Stimulated activated CD4-positive, alpha-beta T cell treated with anti-CD3 and anti-CD28 coated beads, Interleukin-2, amount 100 ng/mL, for 48 hours (primary cell): ENCODE data around the gene PPIL1.
"Not testable (repeated sequence)": the region's sequence is repeated elsewhere in the genome, so short reads cannot be mapped to it uniquely, and the experiment has no call there.

Experiments
- DNase-seq, 2 donors: peaks; one replicate each; pipeline ENCODE4 v3.0.0-alpha.2; 2020

Gene PPIL1

DNA sequence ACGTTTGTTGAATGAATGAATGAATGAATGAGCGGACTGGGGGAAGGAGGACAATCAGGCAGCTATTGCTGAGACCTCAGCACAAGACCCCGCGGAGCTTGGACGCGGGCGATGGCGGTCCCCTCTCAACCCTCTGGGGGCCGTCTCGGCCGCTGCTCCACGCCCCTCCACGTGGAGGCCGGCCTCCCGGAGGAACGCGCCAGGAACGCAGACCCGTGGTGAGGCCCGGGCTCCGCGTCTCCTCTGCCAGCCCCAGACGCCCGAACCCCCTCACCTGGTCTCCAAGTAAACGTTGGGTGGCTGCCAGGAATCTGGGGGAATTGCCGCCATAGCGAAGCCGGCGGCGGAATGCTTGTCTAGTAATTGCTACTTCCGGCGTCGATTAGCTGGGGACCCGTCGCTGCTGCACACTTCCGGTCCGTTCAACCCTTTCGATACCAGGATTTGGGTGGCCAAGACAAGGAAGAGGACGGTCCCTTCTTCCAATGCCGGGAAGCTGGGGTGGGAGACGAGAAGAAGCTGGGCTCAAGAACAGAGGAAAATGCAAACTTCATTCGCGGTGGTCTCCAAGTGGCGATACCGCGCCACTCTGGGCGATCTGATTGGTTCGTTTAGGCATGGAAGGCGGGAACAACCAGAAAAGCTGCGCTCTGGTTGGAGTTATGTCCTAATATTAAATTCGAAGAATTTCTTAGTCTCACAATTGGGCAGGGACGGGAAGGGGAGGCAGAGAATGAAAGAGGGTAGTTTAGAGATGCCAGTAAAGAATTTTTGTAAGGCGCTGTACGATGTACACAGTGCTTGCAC, at the start of gene PPIL1:
TSS of gene PPIL1 (minus strand) at position 361 of the 807 bp plus-strand sequence. CDS start at position 330, 31 bp downstream.
- DNase-seq, result peak; percentile 77 to 80

DNA sequence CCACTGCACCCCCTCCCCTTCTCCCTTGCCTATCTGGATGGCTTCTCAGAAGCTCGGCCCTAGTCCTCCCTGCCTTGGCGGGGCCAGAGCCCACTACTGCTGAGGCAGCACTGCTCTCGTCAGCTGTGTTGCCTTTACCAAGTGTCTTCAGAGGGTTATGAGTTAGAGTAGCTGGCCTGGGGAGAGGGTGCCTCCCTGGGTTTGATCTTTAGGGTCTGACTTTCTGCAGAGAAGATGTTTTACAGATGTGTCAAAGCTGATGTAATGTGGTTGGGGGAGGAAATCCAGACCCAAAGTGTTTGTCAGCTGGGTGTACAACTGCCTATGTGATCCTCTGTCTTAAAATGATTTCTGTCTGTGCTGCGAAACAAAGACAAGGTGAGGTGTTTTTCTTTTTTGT, 49.5 kb upstream of the PPIL1 start:
- DNase-seq, result no peak

DNA sequence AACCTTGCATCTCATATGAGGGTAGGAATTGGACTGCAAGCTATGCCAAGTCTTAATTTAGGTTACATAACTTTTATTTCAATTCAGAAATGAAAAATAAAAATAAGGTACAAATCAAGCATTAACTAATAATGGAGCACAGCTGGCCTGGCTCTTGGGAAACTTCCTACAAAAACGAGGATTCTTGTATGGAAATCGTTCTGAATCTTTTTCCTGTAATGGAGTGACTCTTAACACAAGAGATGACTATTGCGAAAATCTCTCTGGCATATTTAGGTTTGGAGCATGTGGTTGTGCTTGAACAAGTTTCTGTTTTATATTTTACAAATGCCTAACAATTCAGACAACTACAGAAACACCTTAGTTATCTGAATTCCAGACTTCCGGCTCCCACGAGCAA, 45.9 kb upstream of the PPIL1 start:
- DNase-seq, result no peak

DNA sequence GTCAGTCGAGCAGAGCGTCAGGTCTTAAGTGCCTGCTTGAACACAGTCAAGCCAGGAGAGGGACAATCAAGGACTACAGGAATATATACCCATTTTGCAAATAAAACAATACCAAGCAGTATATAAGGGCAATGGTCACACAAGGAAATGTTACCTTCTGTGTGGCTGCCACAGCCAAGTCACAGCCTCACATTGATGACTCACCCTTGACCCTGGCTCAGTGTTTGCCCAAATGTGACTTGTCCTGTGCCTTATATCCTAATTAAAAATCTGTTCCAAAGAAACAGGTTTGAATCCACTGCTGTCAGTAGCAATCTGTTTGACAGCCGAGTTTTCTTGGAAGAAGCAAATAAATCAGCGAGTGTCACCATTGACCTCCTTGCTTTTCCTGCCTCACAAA, 45.4 kb upstream of the PPIL1 start:
- DNase-seq, result no peak

DNA sequence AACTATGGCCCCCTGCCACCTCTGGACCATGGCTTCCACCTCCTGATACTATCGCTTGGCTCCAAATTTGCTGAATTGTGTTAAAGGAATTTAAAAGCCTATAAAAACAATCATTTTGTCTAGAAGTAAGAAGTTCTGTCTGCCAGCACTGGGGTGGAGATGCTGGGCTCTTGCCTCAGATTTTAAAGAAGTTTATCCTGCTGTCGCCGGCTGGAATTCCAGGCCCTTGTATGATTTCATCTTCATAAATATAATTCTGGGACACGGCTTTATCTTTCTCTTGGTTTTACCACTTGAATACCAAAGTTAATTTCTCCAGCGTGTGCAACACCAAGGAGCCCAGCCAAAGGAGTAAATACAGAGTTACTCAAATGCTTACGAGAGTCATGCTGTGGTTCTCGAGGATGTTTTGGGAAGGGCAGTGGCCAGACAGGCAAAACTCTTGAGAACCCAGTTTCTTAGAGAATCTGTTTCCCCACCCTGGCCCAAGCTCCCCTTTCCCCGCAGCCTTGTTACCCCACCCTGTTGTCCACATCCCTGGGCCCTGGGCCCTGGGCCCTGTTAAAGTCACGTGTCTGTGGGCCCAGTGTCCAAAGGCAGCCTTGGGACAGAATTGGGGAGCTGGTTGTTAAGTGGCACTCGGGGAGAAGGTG, 43.1 kb upstream of the PPIL1 start:
- no peak for DNase-seq

DNA sequence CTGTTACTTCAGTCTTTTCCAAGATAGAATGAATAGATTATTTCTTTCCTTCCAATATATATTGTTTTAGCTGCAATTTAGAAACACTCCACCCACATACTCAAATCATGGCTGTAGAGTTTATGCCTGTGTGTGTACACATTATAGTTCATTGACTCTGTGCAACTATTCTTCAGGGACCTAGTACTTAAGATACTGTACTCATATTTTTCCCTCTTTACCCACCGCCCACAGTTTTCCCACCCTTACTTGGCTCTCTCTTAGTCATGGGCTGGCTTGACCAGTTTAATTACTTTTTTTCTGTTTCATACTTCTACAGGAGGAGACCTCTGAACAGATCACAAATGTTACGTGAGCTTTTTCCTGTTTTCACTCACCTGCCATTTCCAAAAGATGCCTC, 41.5 kb upstream of the PPIL1 start:
- DNase-seq, result no peak

DNA sequence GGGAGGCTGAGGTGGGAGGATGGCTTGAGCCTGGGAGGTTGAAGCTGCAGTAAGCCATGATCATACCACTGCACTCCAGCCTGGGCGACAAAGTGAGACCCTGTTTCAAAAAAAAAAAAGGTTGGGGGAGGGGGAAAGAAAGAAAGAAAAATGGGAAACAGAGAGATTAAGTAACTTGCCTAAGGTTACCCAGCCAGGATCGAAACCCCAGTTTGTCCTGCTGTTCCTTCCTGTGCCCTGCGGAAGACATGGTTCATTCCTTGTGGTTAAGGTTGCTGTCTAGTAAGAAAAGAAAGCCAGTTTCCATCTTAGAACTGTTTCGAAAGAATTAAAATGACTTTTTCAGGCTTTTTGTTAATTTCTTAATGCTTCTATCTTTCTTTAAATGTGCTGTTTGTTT, 41.0 kb upstream of the PPIL1 start:
- no peak for DNase-seq

DNA sequence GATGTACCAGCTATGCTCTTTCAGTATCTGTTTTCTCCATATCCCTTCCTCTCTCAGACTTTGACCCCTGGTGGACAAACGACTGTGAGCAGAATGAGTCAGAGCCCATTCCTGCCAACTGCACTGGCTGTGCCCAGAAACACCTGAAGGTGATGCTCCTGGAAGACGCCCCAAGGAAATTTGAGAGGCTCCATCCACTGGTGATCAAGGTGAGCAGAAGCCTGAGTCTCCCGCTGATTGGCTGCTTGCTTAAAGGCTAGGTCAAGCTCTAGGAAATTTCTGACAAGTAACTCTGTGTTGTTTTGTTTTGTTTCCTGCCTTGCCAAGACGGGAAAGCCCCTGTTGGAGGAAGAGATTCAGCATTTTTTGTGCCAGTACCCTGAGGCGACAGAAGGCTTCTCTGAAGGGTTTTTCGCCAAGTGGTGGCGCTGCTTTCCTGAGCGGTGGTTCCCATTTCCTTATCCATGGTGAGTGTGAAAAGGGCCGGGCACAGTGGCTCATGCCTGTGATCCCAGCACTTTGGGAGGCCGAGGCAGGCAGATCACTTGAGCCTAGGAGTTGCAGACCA, 39.7 kb upstream of the PPIL1 start:
- DNase-seq, result no peak

DNA sequence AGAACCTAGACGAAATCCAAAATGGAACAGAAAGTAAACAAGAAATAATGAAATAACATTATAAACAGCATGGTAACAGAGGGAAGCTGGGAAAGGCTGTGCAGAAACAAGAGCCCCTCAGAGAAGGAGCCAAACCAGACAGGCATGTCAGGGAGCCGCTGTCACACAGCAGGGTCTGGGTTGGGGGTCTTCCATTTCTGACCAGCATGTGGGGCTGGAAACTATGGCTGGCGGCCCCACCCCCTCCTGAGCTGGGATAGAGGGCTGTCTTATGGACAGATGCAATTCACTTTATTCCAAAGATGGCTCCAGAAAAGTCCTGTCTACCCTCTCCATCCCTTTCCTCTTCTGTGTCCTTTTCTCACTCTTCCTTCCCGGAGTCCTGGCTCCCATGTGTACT, 38.5 kb upstream of the PPIL1 start:
- DNase-seq, result no peak

DNA sequence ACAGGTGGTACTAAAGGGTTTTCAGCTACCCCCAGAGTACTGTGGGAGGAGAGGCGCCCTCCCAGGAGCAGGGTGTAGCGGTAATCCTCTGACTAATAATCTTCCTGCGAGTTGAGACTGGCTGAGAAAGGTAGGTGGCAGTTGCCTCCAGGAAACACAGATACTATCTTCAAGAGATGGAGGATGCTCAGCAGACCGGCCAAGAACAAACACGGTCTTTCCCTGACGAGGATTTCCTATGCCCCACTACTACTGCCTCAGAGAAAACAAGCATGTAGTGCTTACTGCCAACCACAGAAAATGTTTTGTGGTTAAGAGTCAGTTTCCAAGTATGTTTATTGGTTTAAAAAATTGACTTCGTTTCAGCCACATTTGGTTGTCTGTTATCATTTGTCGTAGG, 38.0 kb upstream of the PPIL1 start:
- DNase-seq, result peak; percentile 30 to 49

DNA sequence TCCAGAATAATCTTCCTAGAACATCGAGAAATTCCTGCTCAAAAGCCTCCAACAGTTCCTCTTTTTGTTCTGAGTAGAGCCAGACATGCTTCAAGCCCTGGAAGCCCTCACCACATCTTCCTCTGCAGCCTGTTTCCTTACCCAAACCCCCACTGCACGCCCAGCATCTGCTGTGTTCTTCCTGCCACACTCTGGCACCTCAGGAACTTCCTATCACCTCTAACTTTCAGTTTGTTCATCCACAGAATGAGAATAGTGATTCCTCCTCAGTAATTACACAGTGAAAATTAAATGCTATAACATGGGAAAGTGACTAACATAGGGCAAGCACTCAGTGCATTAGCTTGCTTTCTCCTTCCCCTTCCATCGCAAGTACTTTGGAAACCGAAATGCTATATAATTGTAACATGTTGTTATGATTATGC, 37.4 kb upstream of the PPIL1 start:
- peak in 1 of 2 donors; percentile 27 for DNase-seq

DNA sequence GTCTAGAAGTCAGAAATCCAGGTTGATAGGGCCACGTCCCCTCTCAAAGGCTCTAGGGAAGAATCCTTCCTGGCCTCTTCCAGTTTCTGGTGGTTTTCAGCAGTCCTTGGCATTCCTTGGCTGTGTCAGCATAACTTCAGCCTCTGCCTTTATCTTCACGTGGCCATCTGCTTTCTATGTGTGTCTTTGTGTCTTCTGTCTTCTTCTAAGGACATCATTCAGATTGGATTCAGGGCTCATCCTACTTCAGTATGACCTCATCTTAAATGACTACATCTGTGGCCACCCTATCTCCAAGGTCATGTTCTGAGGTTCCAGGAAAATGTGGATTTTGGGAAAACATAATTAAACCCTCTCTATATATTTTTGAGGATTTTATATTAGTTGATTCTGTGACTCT, 34.1 kb upstream of the PPIL1 start:
- no peak for DNase-seq

DNA sequence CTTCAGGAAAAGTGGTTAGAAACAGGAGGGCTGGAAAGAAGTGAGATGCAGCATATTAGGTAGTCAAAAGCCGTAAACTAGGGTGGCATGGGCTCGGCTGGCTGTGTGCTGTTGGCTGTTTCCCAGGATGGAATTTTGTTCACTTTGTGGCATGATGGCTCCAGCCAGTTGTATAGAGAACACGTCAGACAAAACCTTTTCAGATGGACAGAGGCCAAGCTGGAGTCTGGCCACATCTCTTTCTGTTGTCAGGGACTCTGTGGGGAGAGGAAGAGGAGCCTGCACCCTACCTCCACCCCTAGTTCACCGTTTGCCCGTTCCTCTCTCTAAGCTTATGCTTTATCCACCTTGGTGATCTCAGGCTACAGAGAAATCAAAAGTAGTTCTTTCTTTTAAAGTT, 33.2 kb upstream of the PPIL1 start:
- no peak for DNase-seq

DNA sequence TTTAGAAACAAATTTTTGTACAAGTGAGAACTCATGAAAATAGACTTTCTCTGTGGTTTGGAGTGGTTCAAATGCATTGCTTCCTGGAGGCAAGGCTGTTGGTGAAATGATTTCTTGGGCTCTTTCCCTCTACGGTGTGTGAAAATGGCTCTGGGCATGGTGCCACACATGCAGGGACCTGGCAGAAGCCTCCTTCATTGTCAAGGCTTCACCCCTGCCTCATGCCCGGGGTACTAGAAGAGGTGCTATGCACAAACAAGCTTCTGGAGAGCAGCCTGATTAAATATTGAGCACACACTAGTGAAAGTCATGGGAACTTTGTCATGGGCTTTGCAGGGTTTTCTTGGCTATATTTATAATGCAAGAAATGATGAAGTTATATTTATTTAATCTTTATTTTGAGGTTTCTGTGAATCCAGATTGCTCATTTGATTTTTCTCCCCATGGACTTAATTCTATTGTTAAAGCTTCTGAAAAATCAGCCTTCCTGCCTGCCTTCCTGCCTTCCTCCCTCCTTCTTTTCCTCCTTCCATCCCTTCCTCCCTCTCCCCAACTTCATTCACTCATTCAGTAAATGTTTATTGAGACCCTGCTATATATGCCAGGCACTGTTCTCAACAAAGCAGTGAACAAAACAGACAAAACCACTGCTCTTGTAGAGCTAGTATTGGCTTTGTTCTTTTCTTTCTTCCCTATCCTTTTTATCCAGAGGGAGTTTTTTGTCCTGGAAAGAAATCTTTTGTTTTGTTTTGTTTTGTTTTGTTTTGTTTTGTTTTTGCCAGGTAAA, 32.1 kb upstream of the PPIL1 start:
- DNase-seq, result no peak

DNA sequence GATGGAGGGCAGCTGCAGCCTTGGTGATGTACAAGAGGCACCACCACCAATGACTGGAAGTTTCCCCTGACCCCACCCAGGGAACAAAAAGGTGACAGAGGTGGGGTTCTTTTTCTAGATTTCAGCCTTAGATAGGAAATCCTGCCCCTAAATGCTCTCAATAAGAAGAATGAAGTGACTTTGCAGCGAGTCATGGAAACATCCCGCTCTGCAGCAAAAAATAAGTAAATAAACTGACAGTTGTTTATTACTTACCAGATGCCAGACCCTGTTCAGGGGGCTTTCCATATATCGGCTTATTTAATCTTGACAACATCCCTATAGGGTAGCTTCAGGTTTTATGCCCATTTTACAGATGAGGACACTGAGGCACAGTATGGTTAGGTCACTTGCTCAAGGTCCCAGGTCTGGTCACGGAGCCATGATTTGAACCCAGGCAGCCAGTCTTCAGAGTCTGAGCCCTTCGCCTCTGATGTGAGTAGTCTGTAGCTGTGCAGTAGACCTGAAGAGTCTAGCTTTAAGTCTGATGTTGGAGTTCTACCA, 30.3 kb upstream of the PPIL1 start:
- no peak for DNase-seq

DNA sequence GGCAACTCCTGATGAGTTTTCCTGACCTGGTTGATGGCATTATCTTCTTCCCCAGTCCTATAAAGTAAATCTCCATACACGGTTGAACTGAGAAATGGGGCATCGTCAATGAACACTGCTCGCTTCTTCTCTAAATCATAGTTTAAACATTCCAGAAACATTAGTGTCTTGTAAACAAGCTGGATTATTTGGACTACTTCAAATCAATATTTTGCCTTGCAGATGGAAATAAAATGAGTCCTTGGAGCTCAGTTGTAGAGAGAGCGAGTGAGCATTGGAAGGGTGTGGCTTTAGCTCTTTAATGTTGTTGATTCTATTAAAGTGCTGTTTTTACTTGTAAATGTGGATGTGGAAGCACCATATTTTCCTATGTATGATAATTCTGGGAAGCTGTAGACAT, 29.5 kb upstream of the PPIL1 start:
- no peak for DNase-seq

DNA sequence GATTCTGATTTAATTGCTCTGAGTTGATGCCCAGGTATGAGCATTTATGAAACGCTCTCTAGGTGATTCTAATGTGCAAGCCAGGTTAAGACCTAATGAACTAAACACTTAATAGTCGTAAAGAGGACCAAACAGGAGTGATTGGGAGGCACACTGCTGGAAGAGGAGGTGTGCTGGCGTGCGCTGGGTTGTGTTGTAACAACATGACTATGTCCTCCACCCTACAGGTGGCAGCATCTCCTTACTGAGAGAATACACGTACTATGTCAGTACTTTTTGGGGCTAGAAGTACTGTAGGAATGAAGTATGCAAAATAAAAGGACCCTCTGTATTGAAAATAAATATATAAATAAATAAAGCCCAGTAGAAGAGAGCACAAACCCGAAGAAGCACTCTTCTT, 23.0 kb upstream of the PPIL1 start:
- no peak for DNase-seq

DNA sequence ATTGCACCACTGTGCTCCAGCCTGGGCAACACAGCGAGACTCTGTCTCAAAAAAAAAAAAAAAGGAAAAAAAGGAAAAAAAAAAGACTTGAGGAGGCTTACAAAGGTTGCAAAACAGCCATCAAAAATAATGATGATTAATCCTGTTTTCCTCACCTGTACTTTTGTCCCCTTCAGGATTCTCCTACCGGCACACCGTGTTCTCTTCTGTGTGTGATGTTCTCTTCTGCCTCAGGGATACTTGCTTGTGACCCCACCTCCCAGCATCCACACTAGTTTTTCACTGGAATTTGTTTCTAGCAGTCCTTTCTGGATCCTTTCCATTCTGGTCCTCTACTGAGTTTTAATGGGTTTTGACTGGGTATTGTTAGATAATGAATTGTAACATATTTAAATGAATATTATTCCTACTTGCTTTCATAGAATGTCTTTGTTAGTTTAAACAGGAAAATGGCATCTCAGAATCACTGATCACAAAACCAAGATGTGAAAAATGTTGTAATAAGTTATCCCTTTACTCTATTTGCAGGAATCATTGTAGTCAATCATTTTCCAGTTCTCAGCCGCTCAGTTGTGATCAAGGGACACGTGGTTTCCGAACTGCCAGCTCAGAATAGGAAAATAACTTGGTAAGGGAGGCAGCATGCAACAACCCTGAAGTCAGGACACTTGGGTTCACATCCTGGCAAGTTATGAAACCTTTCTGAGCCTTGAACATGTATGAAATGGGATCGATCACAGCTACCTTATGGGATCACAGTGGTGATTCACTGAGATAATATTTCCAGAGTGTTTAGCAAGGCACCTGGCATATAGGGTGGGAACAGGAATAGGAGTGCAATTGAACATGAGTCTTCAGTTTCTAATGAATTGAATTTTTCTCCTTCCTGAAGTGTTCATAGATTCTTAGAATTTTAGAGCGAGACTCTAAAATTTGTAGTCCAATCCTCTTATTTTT, 19.7 kb upstream of the PPIL1 start:
- no peak for DNase-seq

DNA sequence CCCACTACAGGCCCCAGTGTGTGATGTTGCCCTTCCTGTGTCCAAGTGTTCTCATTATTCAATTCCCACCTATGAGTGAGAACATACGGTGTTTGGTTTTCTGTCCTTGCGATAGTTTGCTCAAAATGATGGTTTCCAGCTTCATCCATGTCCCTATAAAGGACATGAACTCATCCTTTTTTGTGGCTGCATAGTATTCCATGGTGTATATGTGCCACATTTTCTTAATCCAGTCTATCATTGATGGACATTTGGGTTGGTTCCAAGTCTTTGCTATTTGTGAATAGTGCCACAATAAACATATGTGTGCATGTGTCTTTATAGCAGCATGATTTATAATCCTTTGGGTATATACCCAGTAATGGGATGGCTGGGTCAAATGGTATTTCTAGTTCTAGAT, 16.6 kb upstream of the PPIL1 start:
- DNase-seq, result not testable (repeated sequence)

DNA sequence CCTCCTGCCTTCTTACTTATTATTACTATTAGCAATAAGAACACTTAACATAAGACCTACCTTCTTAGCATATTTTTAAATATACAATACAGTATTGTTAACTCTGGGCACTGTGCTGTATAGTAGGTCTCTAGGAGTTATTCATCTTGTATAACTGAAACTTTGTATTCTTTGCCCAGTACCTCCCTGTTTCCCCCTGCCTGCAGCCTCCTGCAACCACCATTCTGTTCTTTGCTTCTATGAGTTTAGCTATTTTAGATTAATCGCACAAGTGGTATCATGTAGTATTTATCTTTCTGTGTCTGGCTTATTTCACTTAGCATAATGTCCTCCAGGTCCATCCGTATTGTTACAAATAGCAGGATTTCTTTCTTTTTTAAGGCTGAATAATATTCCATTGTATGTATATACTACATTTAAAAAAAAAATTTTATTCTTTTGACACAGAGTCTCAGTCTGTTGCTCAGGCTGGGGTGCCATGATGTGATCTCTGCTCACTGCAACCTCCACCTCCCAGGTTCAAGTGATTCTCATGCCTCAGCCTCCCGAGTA, 15.6 kb upstream of the PPIL1 start:
- no peak for DNase-seq

DNA sequence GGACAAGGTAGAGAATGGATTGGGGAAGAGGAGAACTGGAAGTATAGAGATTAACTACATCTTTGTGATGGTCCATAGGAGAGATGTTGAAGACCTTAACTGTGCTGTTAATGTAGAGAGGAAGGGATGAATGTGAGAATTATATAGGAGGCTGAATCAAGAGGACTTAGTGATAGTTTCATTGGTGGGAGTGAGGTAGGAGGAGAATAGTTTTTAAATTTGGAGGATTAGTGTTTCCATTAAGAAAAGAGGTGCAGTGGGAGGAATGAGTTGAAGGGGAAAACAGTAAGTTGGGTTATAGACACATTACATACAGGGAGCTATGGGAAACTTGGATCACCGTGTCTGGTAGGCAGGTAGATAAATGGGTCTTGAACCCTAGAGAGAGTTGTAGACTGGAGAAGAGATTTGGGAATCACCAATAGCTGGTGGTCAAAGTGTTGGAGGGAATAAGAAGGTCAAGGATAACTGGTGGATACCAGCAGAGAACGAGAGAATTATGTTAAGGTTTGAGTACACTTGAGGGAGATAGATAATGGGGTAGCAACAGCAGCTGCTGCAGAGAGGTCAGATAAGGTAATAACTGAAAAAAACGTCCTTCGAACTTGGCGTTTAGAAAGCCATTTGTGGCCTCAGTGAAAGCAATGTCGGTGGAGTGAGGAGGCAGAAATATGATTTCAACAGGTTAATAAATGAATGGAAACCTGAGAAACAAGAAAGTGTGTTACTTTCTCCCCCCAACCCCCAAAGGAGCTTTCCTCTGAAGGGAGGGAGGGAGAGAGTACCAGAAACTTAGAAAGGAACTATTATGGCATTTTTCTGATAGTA, 14.3 kb upstream of the PPIL1 start:
- DNase-seq, result no peak
